ENCODE measurements around the gene TRIM65. TPM values are rescaled to one million over a fixed set of nuclear protein-coding genes. Genes with fewer than 3 reads are reported as not detected.

The TRIM65 gene
- total RNA-seq, 4 donors from 2014 or later = 13.3 to 36.4 (median 27.4) TPM

DNA sequence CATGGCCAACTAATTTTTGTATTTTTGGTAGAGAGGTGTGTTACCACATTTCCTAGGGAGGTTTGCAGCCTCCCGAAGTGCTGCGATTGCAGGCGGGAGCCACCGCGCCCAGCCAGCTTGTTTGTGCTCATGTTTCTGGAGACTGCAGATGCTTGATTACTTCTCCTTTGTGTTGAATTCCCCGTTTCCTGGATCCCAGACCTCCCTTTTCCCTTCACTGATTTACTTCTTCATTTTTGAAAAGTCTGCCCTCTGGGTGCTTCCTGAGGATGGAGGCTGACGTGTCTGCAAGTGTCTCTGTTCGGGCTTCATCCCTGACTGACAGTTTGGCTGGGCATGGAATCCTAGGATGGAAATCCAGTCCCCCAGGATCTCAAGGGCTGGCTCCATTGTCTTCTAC is 11.3 kb downstream of the TRIM65 start:
- Histone ChIP-seq H3K9me3 (no peaks in the 10 kb centered on the region), H3K27me3 (no peaks in the 10 kb centered on the region), H3K27ac (replicated peaks in 1 of 4) (no peak overlapping the region), H3K36me3 (peaks cover under 1 to 31% (median 19%) of the 10 kb centered on the region in 4 donors), H3K4me1 (no peaks in the 10 kb centered on the region), H3K4me3 (no peak overlapping the region)
- WGBS = 92% methylated on average over 8 of the region's 8 CpGs
- DNase-seq (ENCODE audit: extremely low spot score) = no peak
- intact Hi-C loops (cut with DNase I) = no loop called here
- TF ChIP-seq POLR2A (IDR thresholded peaks at IDR 0.05; ENCODE audit: low read depth) (no peak), POLR2AphosphoS5 (IDR thresholded peaks at IDR 0.05) (no peak), CTCF (IDR thresholded peaks at IDR 0.05) (no peak), EP300 (IDR thresholded peaks at IDR 0.05) (no peak)

DNA sequence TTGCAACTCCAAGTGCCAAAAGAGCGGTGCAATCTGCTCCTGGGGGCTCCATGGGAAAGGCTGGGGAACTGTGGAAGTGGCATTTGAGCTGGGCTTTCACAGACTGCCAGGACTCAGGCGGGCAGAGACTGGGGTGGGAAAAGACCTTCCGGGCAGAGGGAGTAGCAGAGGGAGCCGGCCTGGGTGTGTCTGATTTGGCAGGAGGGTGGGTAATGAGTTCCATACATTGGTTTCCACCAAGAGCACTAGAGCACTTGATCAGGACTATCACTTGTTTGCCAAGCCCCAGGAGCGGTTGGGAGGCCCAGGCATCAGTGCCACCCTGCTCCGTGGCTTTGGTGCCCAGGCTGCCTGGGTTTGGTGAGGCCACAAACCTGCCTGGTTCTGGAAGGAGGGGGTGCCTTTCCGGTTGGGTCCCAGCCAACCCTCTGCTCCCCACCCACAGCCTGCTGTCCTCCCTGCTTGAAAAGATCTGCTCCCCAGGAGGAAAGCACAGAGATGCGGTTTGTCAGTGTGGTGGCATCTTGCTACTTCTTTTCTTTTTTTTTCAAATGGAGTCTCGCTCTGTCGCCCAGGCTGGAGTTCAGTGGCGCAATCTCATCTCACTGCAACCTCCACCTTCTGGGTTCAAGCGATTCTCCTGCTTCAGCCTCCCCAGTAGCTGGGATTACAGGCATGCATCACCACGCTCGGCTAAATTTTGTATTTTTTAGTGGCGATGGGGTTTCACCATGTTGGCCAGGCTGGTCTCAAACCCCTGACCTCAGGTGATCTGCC is 14.9 kb downstream of the TRIM65 start:
- no peak for DNase-seq (ENCODE audit: extremely low spot score)
- no peaks in the 10 kb centered on the region for H3K9me3 ChIP-seq
- intact Hi-C loops (cut with DNase I) = loop anchor here (5.0 kb wide), 1 partner anchor 35 kb away; no protein-coding TSS in a partner anchor
- 89% methylated on average over 12 of the region's 15 CpGs for WGBS
- no peak for TF ChIP-seq POLR2AphosphoS5 (IDR thresholded peaks at IDR 0.05)
- no peak for TF ChIP-seq EP300 (IDR thresholded peaks at IDR 0.05)
- no peak for TF ChIP-seq POLR2A (IDR thresholded peaks at IDR 0.05; ENCODE audit: low read depth)
- no peak for TF ChIP-seq CTCF (IDR thresholded peaks at IDR 0.05)
- no peaks in the 10 kb centered on the region for H3K27me3 ChIP-seq
- H3K4me1 ChIP-seq = peaks cover 8 to 15% (median 10%) of the 10 kb centered on the region in 4 donors
- H3K27ac ChIP-seq (replicated peaks in 1 of 4) = no peak overlapping the region
- H3K36me3 ChIP-seq = no peaks in the 10 kb centered on the region
- H3K4me3 ChIP-seq = no peak overlapping the region

GRCh38 chr17:75880266-75880665 is 16.5 kb downstream of the TRIM65 start:
- no peak for TF ChIP-seq POLR2A (IDR thresholded peaks at IDR 0.05; ENCODE audit: low read depth)
- TF ChIP-seq EP300 (IDR thresholded peaks at IDR 0.05) = no peak
- no peak for DNase-seq (ENCODE audit: extremely low spot score)
- intact Hi-C loops (cut with DNase I) = loop anchor here (5.0 kb wide), 1 partner anchor 33 kb away; no protein-coding TSS in a partner anchor
- Histone ChIP-seq H3K4me1 (peaks cover 24 to 31% (median 26%) of the 10 kb centered on the region in 4 donors), H3K36me3 (peaks cover 0 to 11% (median 4%) of the 10 kb centered on the region in 4 donors), H3K4me3 (no peak overlapping the region), H3K27ac (replicated peaks in 1 of 4) (peak overlapping the region in 1 of 4 donors; percentile 30), H3K27me3 (no peaks in the 10 kb centered on the region), H3K9me3 (no peaks in the 10 kb centered on the region)
- WGBS = 84% methylated on average over 7 of the region's 7 CpGs

- Histone ChIP-seq H3K9me3 (no peaks in the 10 kb centered on the region), H3K4me3 (peak within 1 kb of the TSS; percentile 80 to 95 (median 86)), H3K27me3 (no peaks in the 10 kb centered on the region), H3K27ac (replicated peaks in 1 of 4) (peak within 1 kb of the TSS; percentile 97 to 99 (median 98)), H3K36me3 (peaks cover 10 to 28% (median 23%) of the 10 kb centered on the region in 4 donors), H3K4me1 (peaks cover 43 to 50% (median 44%) of the 10 kb centered on the region in 4 donors)
- no peak for DNase-seq (ENCODE audit: extremely low spot score)
- TF ChIP-seq POLR2A (IDR thresholded peaks at IDR 0.05; ENCODE audit: low read depth) = peak; percentile 86
- TF ChIP-seq POLR2AphosphoS5 (IDR thresholded peaks at IDR 0.05) = peak; percentile 89 to 96
- TF ChIP-seq EP300 (IDR thresholded peaks at IDR 0.05) = no peak
- TF ChIP-seq CTCF (IDR thresholded peaks at IDR 0.05) = peak in 2 of 3 experiments; percentile 25 to 37
- intact Hi-C loops (cut with DNase I) = loop anchor here (2.0 to 5.0 kb wide), 2 partner anchors 16 to 101 kb away; a partner anchor contains a TSS
- WGBS = 4% methylated on average over 23 of the region's 87 CpGs
These were observed 18.4 kb downstream of the TRIM65 start, which contains the start of gene TRIM47 for GRCh38 chr17:75878174-75878998. TRIM47 (minus strand) TSS chr17:75878581; CDS start chr17:75878548, 33 bp downstream.

All from esophagus muscularis mucosa (tissue), 4 donors.